ENCODE measurements around the gene ABR.
A peak's percentile ranks its signal among the peaks of the same experiment; 100 is the strongest.

The ABR gene

GRCh38 chr17:1009229-1010085 is 170.3 kb downstream of the ABR start:
- no peaks in the 10 kb centered on the region for H3K9me3 ChIP-seq (ENCODE audit: control insufficient read depth, low read length)
- no peak overlapping the region for H3K4me3 ChIP-seq (ENCODE audit: low read depth, low read length)
- no peaks in the 10 kb centered on the region for H3K27me3 ChIP-seq (ENCODE audit: control insufficient read depth, insufficient read depth, low read length)
- H3K79me2 ChIP-seq: no peaks in the 10 kb centered on the region
- no peak overlapping the region for H2AFZ ChIP-seq
- H3K36me3 ChIP-seq (ENCODE audit: control insufficient read depth, insufficient read depth, low read length): no peaks in the 10 kb centered on the region
- no peak overlapping the region for H3K9ac ChIP-seq
- H3K4me2 ChIP-seq (ENCODE audit: low read length): no peak overlapping the region
- H3K27ac ChIP-seq: no peak overlapping the region
- TF ChIP-seq, protein P1, sequence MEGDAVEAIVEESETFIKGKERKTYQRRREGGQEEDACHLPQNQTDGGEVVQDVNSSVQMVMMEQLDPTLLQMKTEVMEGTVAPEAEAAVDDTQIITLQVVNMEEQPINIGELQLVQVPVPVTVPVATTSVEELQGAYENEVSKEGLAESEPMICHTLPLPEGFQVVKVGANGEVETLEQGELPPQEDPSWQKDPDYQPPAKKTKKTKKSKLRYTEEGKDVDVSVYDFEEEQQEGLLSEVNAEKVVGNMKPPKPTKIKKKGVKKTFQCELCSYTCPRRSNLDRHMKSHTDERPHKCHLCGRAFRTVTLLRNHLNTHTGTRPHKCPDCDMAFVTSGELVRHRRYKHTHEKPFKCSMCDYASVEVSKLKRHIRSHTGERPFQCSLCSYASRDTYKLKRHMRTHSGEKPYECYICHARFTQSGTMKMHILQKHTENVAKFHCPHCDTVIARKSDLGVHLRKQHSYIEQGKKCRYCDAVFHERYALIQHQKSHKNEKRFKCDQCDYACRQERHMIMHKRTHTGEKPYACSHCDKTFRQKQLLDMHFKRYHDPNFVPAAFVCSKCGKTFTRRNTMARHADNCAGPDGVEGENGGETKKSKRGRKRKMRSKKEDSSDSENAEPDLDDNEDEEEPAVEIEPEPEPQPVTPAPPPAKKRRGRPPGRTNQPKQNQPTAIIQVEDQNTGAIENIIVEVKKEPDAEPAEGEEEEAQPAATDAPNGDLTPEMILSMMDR (IDR thresholded peaks at IDR 0.05): no peak
- H3K4me1 ChIP-seq: no peaks in the 10 kb centered on the region

DNA sequence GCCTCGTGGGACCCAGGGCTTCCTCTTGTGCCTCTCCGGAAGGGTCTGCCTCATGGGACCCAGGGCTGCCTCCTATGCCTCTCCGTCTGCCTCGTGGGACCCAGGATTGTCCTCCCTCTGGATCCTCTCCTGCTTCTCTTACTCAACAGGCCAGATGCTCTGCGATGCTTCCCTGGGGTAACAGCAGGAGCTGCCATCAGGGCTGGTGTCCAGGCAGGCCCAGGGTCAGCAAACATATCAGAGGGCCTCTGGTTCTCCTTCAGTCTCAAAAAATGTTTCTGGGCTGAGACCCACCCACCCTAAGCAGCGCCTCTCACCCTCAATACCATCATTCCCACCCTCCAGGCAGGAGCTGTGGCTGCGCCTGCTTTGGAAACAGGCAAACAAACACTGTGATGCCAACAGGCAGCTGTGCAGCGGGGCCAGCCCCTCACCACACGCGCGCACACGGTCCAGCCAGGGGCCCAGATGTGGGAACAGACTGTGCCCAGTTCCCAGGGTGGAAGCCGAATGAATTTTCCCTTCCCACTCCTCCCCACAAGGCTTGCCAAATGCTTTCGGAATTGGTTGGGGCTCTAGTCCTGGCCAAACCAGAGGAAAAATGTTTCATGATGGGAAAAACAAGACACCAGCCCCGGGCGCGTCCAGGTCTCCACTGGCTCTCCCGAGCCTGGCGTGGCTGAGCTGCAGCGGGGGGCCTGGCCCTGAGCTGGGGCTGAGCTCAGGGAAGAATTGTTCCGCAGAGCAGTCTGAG is 171.6 kb downstream of the ABR start:
- Histone ChIP-seq H3K9me3 (ENCODE audit: control insufficient read depth, low read length) (no peaks in the 10 kb centered on the region), H3K4me3 (ENCODE audit: low read depth, low read length) (no peak overlapping the region), H3K4me1 (no peaks in the 10 kb centered on the region), H3K36me3 (ENCODE audit: control insufficient read depth, insufficient read depth, low read length) (no peaks in the 10 kb centered on the region), H3K4me2 (ENCODE audit: low read length) (no peak overlapping the region), H3K79me2 (no peaks in the 10 kb centered on the region), H3K9ac (no peak overlapping the region), H3K27me3 (ENCODE audit: control insufficient read depth, insufficient read depth, low read length) (no peaks in the 10 kb centered on the region), H3K27ac (no peak overlapping the region), H2AFZ (no peak overlapping the region)
- TF ChIP-seq, protein P1 (IDR thresholded peaks at IDR 0.05): no peak

- Histone ChIP-seq H3K4me1 (no peaks in the 10 kb centered on the region), H2AFZ (no peak overlapping the region), H3K9ac (no peak overlapping the region), H3K27ac (no peak overlapping the region), H3K27me3 (ENCODE audit: control insufficient read depth, insufficient read depth, low read length) (no peaks in the 10 kb centered on the region), H3K36me3 (ENCODE audit: control insufficient read depth, insufficient read depth, low read length) (no peaks in the 10 kb centered on the region), H3K4me3 (ENCODE audit: low read depth, low read length) (no peak overlapping the region), H3K79me2 (no peaks in the 10 kb centered on the region), H3K4me2 (ENCODE audit: low read length) (no peak overlapping the region), H3K9me3 (ENCODE audit: control insufficient read depth, low read length) (no peaks in the 10 kb centered on the region)
- TF ChIP-seq, protein P1 (IDR thresholded peaks at IDR 0.05): no peak
These were observed 172.3 kb downstream of the ABR start for GRCh38 chr17:1007310-1008007.

DNA sequence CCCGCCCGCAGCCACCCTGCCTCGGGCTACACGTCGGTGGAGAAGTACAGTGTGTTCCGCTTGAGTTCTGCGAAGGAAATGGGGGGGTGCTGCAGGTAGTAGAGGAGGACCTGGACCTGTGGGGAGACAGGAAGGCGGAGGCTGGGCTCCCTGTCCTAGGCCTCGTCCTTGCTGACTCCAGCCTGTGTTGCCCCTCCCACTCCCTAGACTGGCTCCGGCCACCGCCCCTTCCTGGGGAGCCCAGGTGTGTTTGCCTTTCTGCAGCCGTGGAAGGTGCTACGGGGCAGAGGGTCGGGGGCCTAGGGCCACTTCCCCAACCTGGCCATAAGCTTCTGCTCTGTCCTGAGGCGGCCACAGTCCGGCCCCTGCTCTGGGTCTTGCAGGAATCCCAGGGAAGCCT is 173.7 kb downstream of the ABR start:
- no peaks in the 10 kb centered on the region for H3K36me3 ChIP-seq (ENCODE audit: control insufficient read depth, insufficient read depth, low read length)
- no peak overlapping the region for H3K27ac ChIP-seq
- no peaks in the 10 kb centered on the region for H3K79me2 ChIP-seq
- TF ChIP-seq, protein P1 (IDR thresholded peaks at IDR 0.05): no peak
- no peaks in the 10 kb centered on the region for H3K27me3 ChIP-seq (ENCODE audit: control insufficient read depth, insufficient read depth, low read length)
- H3K4me1 ChIP-seq: peaks cover 9% of the 10 kb centered on the region
- no peak overlapping the region for H2AFZ ChIP-seq
- H3K4me2 ChIP-seq (ENCODE audit: low read length): peak overlapping the region; percentile 61
- H3K9ac ChIP-seq: no peak overlapping the region
- no peaks in the 10 kb centered on the region for H3K9me3 ChIP-seq (ENCODE audit: control insufficient read depth, low read length)
- peak overlapping the region; percentile 39 for H3K4me3 ChIP-seq (ENCODE audit: low read depth, low read length)

Data from parathyroid adenoma (tissue), 2 donors.